ENCODE measurements around the gene IGFL2. TPM values are rescaled to one million over a fixed set of nuclear protein-coding genes. Genes with fewer than 3 reads are reported as not detected.
"Not testable (repeated sequence)": the region's sequence is repeated elsewhere in the genome, so short reads cannot be mapped to it uniquely, and the experiment has no call there.

IGFL2 gene
- total and polyA plus RNA-seq, 4 donors: not detected

DNA sequence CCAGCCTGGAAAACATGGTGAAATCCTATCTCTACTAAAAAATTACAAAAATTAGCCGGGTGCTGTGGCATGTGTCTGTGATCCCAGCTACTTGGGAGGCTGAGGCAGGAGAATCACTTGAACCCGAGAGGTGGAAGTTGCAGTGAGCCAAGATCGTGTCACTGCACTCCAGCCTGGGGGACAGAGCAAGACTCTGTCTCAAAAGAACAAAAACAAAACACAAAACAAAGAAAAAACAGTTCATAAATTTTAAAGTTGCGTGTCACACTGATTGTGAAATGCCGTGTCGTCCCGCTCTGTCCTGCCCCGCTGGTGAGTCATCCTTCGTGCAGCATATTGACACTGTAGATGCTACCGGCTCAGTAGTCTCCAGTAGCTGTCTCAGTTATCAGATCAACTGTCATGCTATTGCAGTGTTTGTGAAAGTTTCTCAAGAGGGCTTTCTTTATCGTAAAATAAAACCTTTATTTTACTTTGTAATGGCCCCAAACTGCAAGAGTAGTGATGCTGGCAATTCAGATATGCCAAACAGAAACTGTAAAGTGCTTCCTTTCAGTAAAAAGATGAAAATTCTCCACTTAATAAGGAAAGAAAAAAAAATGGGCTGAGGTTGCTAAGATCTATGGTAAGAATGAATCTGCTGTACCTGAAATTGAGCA is 45.1 kb downstream of the IGFL2 start:
- H3K9ac ChIP-seq (ENCODE audit: insufficient read depth in 1 of 2, low read length in 2 of 2): no peak overlapping the region
- no peak overlapping the region for H3K27ac ChIP-seq (ENCODE audit: low read depth in 1 of 2, low read length in 1 of 2)
- H3K36me3 ChIP-seq (ENCODE audit: control insufficient read depth in 4 of 4, insufficient read depth in 4 of 4, low read length in 4 of 4): no peaks in the 10 kb centered on the region
- H3K4me3 ChIP-seq: no peak overlapping the region
- ATAC-seq (ENCODE audit: insufficient read depth, low FRiP score) (peak; percentile 72), DNase-seq (peak in 1 of 3 donors; percentile 40)
- TF ChIP-seq, protein P1, sequence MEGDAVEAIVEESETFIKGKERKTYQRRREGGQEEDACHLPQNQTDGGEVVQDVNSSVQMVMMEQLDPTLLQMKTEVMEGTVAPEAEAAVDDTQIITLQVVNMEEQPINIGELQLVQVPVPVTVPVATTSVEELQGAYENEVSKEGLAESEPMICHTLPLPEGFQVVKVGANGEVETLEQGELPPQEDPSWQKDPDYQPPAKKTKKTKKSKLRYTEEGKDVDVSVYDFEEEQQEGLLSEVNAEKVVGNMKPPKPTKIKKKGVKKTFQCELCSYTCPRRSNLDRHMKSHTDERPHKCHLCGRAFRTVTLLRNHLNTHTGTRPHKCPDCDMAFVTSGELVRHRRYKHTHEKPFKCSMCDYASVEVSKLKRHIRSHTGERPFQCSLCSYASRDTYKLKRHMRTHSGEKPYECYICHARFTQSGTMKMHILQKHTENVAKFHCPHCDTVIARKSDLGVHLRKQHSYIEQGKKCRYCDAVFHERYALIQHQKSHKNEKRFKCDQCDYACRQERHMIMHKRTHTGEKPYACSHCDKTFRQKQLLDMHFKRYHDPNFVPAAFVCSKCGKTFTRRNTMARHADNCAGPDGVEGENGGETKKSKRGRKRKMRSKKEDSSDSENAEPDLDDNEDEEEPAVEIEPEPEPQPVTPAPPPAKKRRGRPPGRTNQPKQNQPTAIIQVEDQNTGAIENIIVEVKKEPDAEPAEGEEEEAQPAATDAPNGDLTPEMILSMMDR (IDR thresholded peaks at IDR 0.05; ENCODE audit: control extremely low read depth, extremely low read depth): no peak
- no peaks in the 10 kb centered on the region for H3K4me1 ChIP-seq (ENCODE audit: control insufficient read depth in 5 of 5, insufficient read depth in 5 of 5, low read length in 5 of 5)
- H3K9me3 ChIP-seq (ENCODE audit: control insufficient read depth in 4 of 4, insufficient read depth in 3 of 4, low read length in 3 of 4): no peaks in the 10 kb centered on the region
- 23 to 33% methylated on average over 11 of the region's 11 CpGs for WGBS, 2 donors
- peaks cover 0 to 8% (median 3%) of the 10 kb centered on the region in 3 donors for H3K27me3 ChIP-seq (ENCODE audit: control insufficient read depth in 3 of 3, insufficient read depth in 3 of 3, low read length in 2 of 3)

DNA sequence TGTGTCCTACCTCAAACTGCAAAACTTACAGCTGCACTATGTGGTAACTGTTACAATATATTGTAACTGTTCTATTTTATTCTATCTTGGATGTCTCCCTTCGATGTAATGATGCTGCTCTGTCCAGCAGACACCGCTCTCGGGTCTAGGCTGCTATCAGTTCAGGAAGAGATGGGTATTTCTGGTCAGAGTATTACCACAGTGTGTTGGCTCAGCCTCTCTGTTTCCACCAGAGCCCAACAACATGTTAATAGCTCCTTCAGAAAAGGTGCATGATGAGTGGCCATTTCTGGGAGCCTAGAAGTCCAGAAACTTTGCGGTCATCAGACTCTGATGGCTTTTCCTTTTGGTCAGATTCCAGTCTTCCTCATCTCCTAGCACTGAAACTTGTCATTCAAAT is 45.6 kb downstream of the IGFL2 start:
- Histone ChIP-seq H3K27ac (ENCODE audit: low read depth in 1 of 2, low read length in 1 of 2) (no peak overlapping the region), H3K9ac (ENCODE audit: insufficient read depth in 1 of 2, low read length in 2 of 2) (no peak overlapping the region), H3K4me1 (ENCODE audit: control insufficient read depth in 5 of 5, insufficient read depth in 5 of 5, low read length in 5 of 5) (no peaks in the 10 kb centered on the region), H3K27me3 (ENCODE audit: control insufficient read depth in 3 of 3, insufficient read depth in 3 of 3, low read length in 2 of 3) (peaks cover 0 to 8% (median under 1%) of the 10 kb centered on the region in 3 donors), H3K36me3 (ENCODE audit: control insufficient read depth in 4 of 4, insufficient read depth in 4 of 4, low read length in 4 of 4) (no peaks in the 10 kb centered on the region), H3K4me3 (no peak overlapping the region), H3K9me3 (ENCODE audit: control insufficient read depth in 4 of 4, insufficient read depth in 3 of 4, low read length in 3 of 4) (no peaks in the 10 kb centered on the region)
- TF ChIP-seq, protein P1 (IDR thresholded peaks at IDR 0.05; ENCODE audit: control extremely low read depth, extremely low read depth): no peak
- WGBS, 2 donors: 71 to 83% methylated on average over 4 of the region's 4 CpGs
- no peak for ATAC-seq (ENCODE audit: insufficient read depth, low FRiP score)
- DNase-seq: no peak

DNA sequence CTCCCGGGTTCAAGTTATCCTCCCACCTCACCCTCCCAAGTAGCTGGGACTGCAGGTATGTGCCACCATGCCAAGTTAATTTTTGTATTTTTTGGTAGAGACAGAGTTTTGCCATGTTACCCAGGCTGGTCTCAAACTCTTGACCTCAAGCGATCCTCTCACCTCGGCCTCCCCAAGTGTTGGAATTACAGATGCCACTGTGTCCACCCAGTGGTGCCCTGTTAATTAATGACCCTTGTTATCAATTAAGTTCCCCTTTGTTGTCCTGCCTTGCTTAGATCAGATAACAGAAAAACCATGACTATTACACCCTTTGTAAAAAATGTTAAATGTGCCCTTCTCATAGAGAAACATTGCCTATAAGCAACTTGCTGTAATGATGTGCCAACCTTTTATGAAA is 47.1 kb downstream of the IGFL2 start:
- 92 to 98% methylated on average over 3 of the region's 3 CpGs for WGBS, 2 donors
- Histone ChIP-seq H3K9me3 (ENCODE audit: control insufficient read depth in 4 of 4, insufficient read depth in 3 of 4, low read length in 3 of 4) (no peaks in the 10 kb centered on the region), H3K9ac (ENCODE audit: insufficient read depth in 1 of 2, low read length in 2 of 2) (no peak overlapping the region), H3K27ac (ENCODE audit: low read depth in 1 of 2, low read length in 1 of 2) (no peak overlapping the region), H3K27me3 (ENCODE audit: control insufficient read depth in 3 of 3, insufficient read depth in 3 of 3, low read length in 2 of 3) (peaks cover 0 to 6% (median 0%) of the 10 kb centered on the region in 3 donors), H3K4me3 (no peak overlapping the region), H3K4me1 (ENCODE audit: control insufficient read depth in 5 of 5, insufficient read depth in 5 of 5, low read length in 5 of 5) (no peaks in the 10 kb centered on the region), H3K36me3 (ENCODE audit: control insufficient read depth in 4 of 4, insufficient read depth in 4 of 4, low read length in 4 of 4) (no peaks in the 10 kb centered on the region)
- no peak for DNase-seq
- ATAC-seq (ENCODE audit: insufficient read depth, low FRiP score): no peak
- TF ChIP-seq, protein P1 (IDR thresholded peaks at IDR 0.05; ENCODE audit: control extremely low read depth, extremely low read depth): no peak

DNA sequence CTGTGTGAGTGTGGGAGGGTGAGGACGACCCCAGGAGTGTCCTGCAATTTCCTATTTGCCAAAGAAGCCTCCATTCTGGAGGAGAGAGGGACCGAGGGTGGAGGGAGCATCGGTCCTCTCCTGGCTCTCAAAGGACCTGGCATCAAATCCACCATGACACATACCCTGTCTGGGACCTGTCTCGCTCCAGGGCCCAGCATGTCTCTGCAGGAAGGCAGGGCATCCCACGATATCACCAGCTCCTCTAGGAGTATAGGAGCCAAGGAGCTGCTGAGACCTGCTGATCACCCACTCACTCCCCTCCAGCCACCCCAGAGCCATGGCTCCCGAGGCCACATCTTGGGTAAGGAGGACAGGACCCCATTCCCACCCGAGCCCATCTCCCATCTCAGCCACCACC is 47.9 kb downstream of the IGFL2 start:
- not testable (repeated sequence) for H3K27ac ChIP-seq (ENCODE audit: low read depth in 1 of 2, low read length in 1 of 2); H3K9ac ChIP-seq (ENCODE audit: insufficient read depth in 1 of 2, low read length in 2 of 2); ATAC-seq (ENCODE audit: insufficient read depth, low FRiP score); H3K4me1 ChIP-seq (ENCODE audit: control insufficient read depth in 5 of 5, insufficient read depth in 5 of 5, low read length in 5 of 5); H3K36me3 ChIP-seq (ENCODE audit: control insufficient read depth in 4 of 4, insufficient read depth in 4 of 4, low read length in 4 of 4); H3K9me3 ChIP-seq (ENCODE audit: control insufficient read depth in 4 of 4, insufficient read depth in 3 of 4, low read length in 3 of 4); H3K27me3 ChIP-seq (ENCODE audit: control insufficient read depth in 3 of 3, insufficient read depth in 3 of 3, low read length in 2 of 3); H3K4me3 ChIP-seq; DNase-seq
- 77 to 80% methylated on average over 7 of the region's 7 CpGs for WGBS, 2 donors
